Suprapubic skin (tissue), 3 donors: ENCODE data around the gene SRSF9.

ENCODE experiments used
- CTCF ChIP-seq, 2 donors: fragments of 200-600 bp in 1 of 2; fragments of 450-650 bp in 1 of 2; sonication (generic) in 1 of 2; IDR thresholded peaks; one replicate each; pipeline ENCODE4 v1.5.1; 2016 to 2019; ENCODE audit warnings: antibody characterized with exemption in 2 of 2, mild to moderate bottlenecking in 1 of 2, moderate library complexity in 1 of 2
- POLR2A ChIP-seq, 2 donors: fragments of 450-650 bp; IDR thresholded peaks; one replicate each; pipeline ENCODE4 v1.6.1; 2017; ENCODE audit warnings: antibody characterized with exemption in 2 of 2, mild to moderate bottlenecking in 2 of 2, moderate library complexity in 2 of 2

DNA sequence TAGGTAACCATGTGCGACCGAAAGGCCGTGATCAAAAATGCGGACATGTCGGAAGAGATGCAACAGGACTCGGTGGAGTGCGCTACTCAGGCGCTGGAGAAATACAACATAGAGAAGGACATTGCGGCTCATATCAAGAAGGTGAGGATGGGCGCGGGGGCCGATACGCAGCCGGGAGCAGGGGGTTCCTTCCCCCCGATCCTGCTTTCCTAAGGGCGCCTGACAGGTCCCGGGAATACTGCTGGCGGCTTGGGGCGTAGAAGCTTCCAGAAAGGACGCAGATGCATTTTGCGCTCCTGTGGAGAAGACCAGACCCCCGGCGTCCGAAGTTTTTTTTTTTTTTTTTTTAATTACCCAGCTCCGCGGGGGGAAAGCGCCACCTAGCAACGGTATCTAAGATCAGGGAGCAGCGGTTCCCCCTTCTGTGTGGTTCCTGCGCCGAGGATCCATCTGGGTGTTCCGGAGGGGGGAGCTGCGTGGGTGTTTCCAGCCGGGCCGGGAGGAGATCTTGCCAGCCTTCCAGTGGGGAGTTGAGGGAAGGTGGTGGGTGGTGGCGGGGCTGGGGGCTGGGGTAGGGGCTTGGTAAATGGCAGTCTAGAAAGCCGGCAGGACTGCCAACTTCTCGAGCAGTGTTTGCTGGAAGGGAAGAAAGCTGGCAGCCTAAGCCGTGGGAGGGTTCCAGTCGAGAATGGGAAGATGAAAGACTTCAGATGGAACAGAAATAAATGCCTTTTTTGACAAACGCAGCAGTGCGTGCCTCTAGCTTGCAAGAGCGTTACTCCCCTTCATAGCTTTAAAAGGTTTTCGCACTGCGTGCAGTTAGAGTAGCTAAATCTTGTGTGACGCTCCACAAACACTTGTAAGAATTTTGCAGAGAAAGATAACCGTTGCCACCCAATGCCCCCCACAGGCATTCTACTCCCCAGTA, 27.1 kb upstream of the SRSF9 start:
- TF ChIP-seq POLR2A (IDR thresholded peaks at IDR 0.05) (no peak), CTCF (IDR thresholded peaks at IDR 0.05) (no peak)
